HepG2 (cell line): ENCODE data around the gene CNBD2. TPM values are rescaled to one million over a fixed set of nuclear protein-coding genes. Genes with fewer than 3 reads are reported as not detected.

Experiments
- CBX2 ChIP-seq, 2 experiments: fragments of 200-600 bp in 1 of 2; sonication (generic); formaldehyde crosslinking in 1 of 2; IDR thresholded peaks; 2 replicates each; pipeline versions ENCODE4 v1.7.0 to v1.8.1; 2018 to 2022; ENCODE audit warnings: low read depth in 2 of 2, low read length in 1 of 2, mild to moderate bottlenecking in 1 of 2, missing genetic modification reagents in 1 of 2
- HDAC6 ChIP-seq: fragments of 200-600 bp; sonication (generic); IDR thresholded peaks from 2 replicates; pipeline ENCODE4 v1.7.0; 2017; ENCODE audit warnings: mild to moderate bottlenecking, antibody characterized with exemption, low read length, low read depth
- HOXA7 ChIP-seq: sonication (generic); formaldehyde crosslinking; IDR thresholded peaks from 2 replicates; pipeline ENCODE4 v1.8.1; 2022; ENCODE audit warnings: mild to moderate bottlenecking, missing genetic modification reagents, moderate library complexity
- JUN ChIP-seq: sonication (generic); formaldehyde crosslinking; IDR thresholded peaks from 2 replicates; pipeline ENCODE4 v1.4.0; 2020; ENCODE audit warnings: mild to moderate bottlenecking, missing genetic modification reagents
- KDM5A ChIP-seq: fragments of 200-600 bp; sonication (generic); IDR thresholded peaks from 2 replicates; pipeline ENCODE4 v1.7.0; 2018; ENCODE audit warnings: antibody characterized with exemption, mild to moderate bottlenecking, low read length, borderline replicate concordance
- MTA1 ChIP-seq: sonication (generic); formaldehyde crosslinking; IDR thresholded peaks from 2 replicates; pipeline ENCODE4 v1.4.0; 2020; ENCODE audit warnings: missing genetic modification reagents, mild to moderate bottlenecking, borderline replicate concordance
- MTF2 ChIP-seq: sonication (generic); formaldehyde crosslinking; IDR thresholded peaks from 2 replicates; pipeline ENCODE4 v1.5.0; 2020; ENCODE audit warnings: missing genetic modification reagents, borderline replicate concordance
- NRL ChIP-seq: sonication (generic); formaldehyde crosslinking; IDR thresholded peaks from 2 replicates; pipeline ENCODE4 v1.5.0; 2020; ENCODE audit warnings: missing genetic modification reagents, mild to moderate bottlenecking, moderate library complexity, borderline replicate concordance
- REXO4 ChIP-seq: sonication (generic); formaldehyde crosslinking; IDR thresholded peaks from 2 replicates; pipeline ENCODE4 v1.8.0; 2022; ENCODE audit warnings: missing genetic modification reagents, mild to moderate bottlenecking, borderline replicate concordance
- SIN3B ChIP-seq: fragments of 150-350 bp; IDR thresholded peaks from 2 replicates; pipeline ENCODE4 v1.6.1; 2014; ENCODE audit warnings: low read length
- SMAD1 ChIP-seq: sonication (generic); formaldehyde crosslinking; IDR thresholded peaks from 2 replicates; pipeline ENCODE4 v1.4.0; 2020; ENCODE audit warnings: missing genetic modification reagents, low read depth, mild to moderate bottlenecking, borderline replicate concordance
- ZBTB3 ChIP-seq: sonication (generic); formaldehyde crosslinking; IDR thresholded peaks from 2 replicates; pipeline ENCODE4 v1.4.0; 2020; ENCODE audit warnings: low read depth, mild to moderate bottlenecking, moderate library complexity, missing genetic modification reagents, borderline replicate concordance
- ZBTB43 ChIP-seq: sonication (generic); formaldehyde crosslinking; conservative IDR thresholded peaks from 2 replicates; pipeline ENCODE4 v1.4.0; 2020; ENCODE audit warnings: missing genetic modification reagents
- ZNF33A ChIP-seq: sonication (generic); formaldehyde crosslinking; IDR thresholded peaks from 2 replicates; pipeline ENCODE4 v1.5.1; 2020; ENCODE audit warnings: missing genetic modification reagents, mild to moderate bottlenecking, moderate library complexity, borderline replicate concordance
- ZNF446 ChIP-seq: sonication (generic); formaldehyde crosslinking; IDR thresholded peaks from 2 replicates; pipeline ENCODE4 v1.5.0; 2020; ENCODE audit warnings: mild to moderate bottlenecking, missing genetic modification reagents
- ZNF513 ChIP-seq: sonication (generic); formaldehyde crosslinking; conservative IDR thresholded peaks from 2 replicates; pipeline ENCODE4 v1.5.0; 2020; ENCODE audit warnings: missing genetic modification reagents
- ZNF557 ChIP-seq: sonication (generic); formaldehyde crosslinking; IDR thresholded peaks from 2 replicates; pipeline ENCODE4 v1.4.0; 2020; ENCODE audit warnings: missing genetic modification reagents
- ZNF7 ChIP-seq: IDR thresholded peaks from 2 replicates; pipeline ENCODE4 v1.6.1; 2016; ENCODE audit warnings: missing biosample characterization, missing genetic modification reagents
- ZNF777 ChIP-seq: sonication (generic); formaldehyde crosslinking; IDR thresholded peaks from 2 replicates; pipeline ENCODE4 v1.4.0; 2020; ENCODE audit warnings: missing genetic modification reagents
- polyA plus RNA-seq, 8 experiments: library from polyadenylated mRNA; depleted of rRNA in 3 of 8; stranded (reverse) in 7 of 8; unstranded in 1 of 8; fragments of >200 nt; fragmentation: Illumina TruSeq in 4 of 8; extraction: Trizol in 4 of 8; gene quantifications; 2 replicates each; pipeline versions ENCODE4 v1.2.1 to v1.2.3, GENCODE V29; 2011 to 2016; ENCODE audit warnings: low read depth in 4 of 8, missing spikeins in 1 of 8, mixed read lengths in 1 of 8; ENCODE audit not compliant: insufficient read depth in 1 of 8
- total RNA-seq, 5 experiments: library from RNA; depleted of rRNA; stranded (reverse); fragments of >200 nt; fragmentation: Illumina TruSeq; extraction: Trizol; gene quantifications; 2 replicates each; pipeline ENCODE4 v1.2.3, GENCODE V29; 2016; ENCODE audit warnings: low read depth in 1 of 5
- TF ChIP-seq, protein P1 (sequence below): sonication (generic); formaldehyde crosslinking; IDR thresholded peaks from 2 replicates; pipeline ENCODE4 v1.8.1; 2023; ENCODE audit warnings: mild to moderate bottlenecking, missing genetic modification reagents

Gene CNBD2
- total and polyA plus RNA-seq, 2 of the 13 experiments (the other 11 are each of a cell fraction or from before 2014, with no cell fraction given), result 12.4 to 22.8 TPM

DNA sequence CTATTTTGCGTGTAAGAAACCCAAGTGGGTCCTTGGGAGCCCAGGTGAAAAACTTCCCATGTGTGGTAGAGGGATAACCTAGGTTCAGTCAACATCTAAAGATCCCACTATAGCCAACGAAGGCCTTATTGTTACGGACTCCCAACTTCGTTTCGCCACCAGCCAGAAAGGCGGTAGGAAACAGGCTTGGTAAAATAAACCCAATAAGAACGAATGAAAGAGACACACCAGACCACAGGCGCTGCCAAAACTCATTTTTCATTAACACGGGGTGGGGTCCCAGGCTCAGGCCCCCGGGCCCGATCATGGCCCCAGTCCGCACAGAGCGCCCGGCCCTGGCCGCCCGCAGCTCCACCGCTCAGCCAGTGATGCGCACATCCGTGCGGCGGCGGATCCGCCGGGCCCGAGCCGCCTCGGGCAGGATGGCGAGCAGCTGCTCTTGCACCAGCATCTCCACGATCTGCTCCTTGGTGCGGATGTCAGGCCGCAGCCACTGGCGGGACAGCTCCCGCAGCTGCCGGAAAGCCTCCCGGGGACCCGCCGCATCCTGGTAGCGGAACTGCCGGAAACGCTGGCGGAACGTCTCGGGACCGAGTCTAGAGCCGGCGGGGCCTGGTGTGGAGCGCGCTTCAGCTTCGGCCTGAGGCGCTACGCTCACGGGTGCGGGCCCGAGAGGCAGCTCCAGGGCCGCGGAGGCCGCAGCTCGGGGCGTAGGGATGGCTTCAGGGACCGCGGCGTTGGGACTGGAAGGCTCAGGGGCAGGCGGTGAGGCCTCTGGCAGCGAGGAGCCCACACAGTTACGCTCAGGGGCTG lies 14.8 kb upstream of the CNBD2 start (continued):
- peak; percentile 26 for TF ChIP-seq JUN (CRISPR knock-in tag)
- TF ChIP-seq ZBTB3 (CRISPR knock-in tag), result peak; percentile 61; the same call in 1 of the 2 replicates
- TF ChIP-seq ZNF513 (CRISPR knock-in tag), result peak; percentile 23; the same call in 1 of the 2 replicates
- TF ChIP-seq REXO4 (CRISPR knock-in tag), result peak; percentile 56; the same call in 1 of the 2 replicates
- peak; percentile 84; the same call in 1 of the 2 replicates for TF ChIP-seq MTA1 (CRISPR knock-in tag)
- TF ChIP-seq ZNF33A (CRISPR knock-in tag), result peak; percentile 8
- TF ChIP-seq HOXA7 (CRISPR knock-in tag), result no peak; the same call in 1 of the 2 replicates
- TF ChIP-seq, protein P1, sequence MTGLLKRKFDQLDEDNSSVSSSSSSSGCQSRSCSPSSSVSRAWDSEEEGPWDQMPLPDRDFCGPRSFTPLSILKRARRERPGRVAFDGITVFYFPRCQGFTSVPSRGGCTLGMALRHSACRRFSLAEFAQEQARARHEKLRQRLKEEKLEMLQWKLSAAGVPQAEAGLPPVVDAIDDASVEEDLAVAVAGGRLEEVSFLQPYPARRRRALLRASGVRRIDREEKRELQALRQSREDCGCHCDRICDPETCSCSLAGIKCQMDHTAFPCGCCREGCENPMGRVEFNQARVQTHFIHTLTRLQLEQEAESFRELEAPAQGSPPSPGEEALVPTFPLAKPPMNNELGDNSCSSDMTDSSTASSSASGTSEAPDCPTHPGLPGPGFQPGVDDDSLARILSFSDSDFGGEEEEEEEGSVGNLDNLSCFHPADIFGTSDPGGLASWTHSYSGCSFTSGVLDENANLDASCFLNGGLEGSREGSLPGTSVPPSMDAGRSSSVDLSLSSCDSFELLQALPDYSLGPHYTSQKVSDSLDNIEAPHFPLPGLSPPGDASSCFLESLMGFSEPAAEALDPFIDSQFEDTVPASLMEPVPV (CRISPR knock-in tag), result peak; percentile 78; the same call in 1 of the 2 replicates
- TF ChIP-seq NRL (CRISPR knock-in tag), result peak; percentile 48; the same call in 1 of the 2 replicates
- TF ChIP-seq ZNF777 (CRISPR knock-in tag), result peak; percentile 16
- TF ChIP-seq ZNF7 (CRISPR knock-in tag), result peak; percentile 11; the same call in 1 of the 2 replicates
- no peak for TF ChIP-seq SMAD1 (CRISPR knock-in tag)
- TF ChIP-seq ZNF446, result peak; percentile 74
- 0 out of 2 replicates have a peak, but pooled peaks have one; percentile 35 for TF ChIP-seq HDAC6
- peak; percentile 66; the same call in 1 of the 2 replicates for TF ChIP-seq ZBTB43
- peak; percentile 83 for TF ChIP-seq MTF2 (CRISPR knock-in tag)
- TF ChIP-seq KDM5A, result peak; percentile 83; the same call in 1 of the 2 replicates
- TF ChIP-seq ZNF557 (CRISPR knock-in tag), result 0 out of 2 replicates have a peak, but pooled peaks have one; percentile 15
- no peak for TF ChIP-seq CBX2 (IDR thresholded peaks at IDR 0.05; ENCODE audit: low read depth, low read length)
- peak; percentile 75 for TF ChIP-seq CBX2 (CRISPR knock-in tag; IDR thresholded peaks at IDR 0.05; ENCODE audit: low read depth)
- TF ChIP-seq SIN3B, result peak; percentile 25; the same call in 1 of the 2 replicates
